Esophagus muscularis mucosa (tissue), 3 donors: ENCODE data around the gene NSF.

ENCODE experiments used
- CTCF ChIP-seq, 3 experiments: fragments of 200-600 bp in 2 of 3; fragments of 450-650 bp in 1 of 3; sonication (generic) in 2 of 3; IDR thresholded peaks; one replicate each; pipeline ENCODE4 v1.5.1; 2017 to 2019; ENCODE audit warnings: antibody characterized with exemption in 3 of 3, mild to moderate bottlenecking in 2 of 3, moderate library complexity in 1 of 3
- POLR2AphosphoS5 ChIP-seq, 2 donors: sonication (generic); formaldehyde crosslinking; IDR thresholded peaks; one replicate each; pipeline ENCODE4 v1.6.1; 2017; ENCODE audit warnings: antibody characterized with exemption in 2 of 2

GRCh38 chr17:46764000-46764708, 173.7 kb downstream of the NSF start:
- TF ChIP-seq CTCF (IDR thresholded peaks at IDR 0.05) (no peak), POLR2AphosphoS5 (IDR thresholded peaks at IDR 0.05) (no peak)
